ENCODE data around the gene GSTT4. TPM values are rescaled to one million over a fixed set of nuclear protein-coding genes. Genes with fewer than 3 reads are reported as not detected.

The GSTT4 gene
- not detected in 2 replicates for polyA plus RNA-seq (2013)

DNA sequence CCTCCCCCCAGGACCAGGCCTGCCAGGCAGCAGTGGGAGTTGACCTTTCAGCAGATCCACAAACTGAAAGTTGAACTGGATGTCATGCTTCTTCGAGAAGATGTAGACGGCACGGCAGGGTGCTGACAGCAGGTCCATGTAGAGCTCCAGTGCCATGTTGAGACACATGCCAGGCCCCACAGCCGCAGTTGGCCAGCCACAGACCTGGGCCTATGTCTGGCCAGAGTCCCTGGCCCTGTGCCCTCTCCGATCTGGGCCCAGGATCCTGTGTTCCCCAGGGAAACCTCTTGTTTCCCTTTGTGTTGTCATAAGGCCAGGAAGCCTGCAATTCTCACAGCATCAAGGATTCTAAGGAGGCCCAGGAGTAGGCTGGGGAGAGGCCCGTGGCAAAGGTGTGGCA lies at the start of gene GSTT4:
Gene GSTT4 (minus strand): TSS at position 253 of the 400 bp plus-strand sequence. CDS start 97 bp downstream, at position 156.
- Histone ChIP-seq H3K4ac (ENCODE audit: low read depth, low read length) (no peak within 1 kb of the TSS), H3K79me1 (ENCODE audit: low read length) (no peaks in the 10 kb centered on the region), H3K23ac (ENCODE audit: low read length) (no peak within 1 kb of the TSS), H3K9me3 (ENCODE audit: insufficient read depth, low read depth, low read length) (peaks cover 13% of the 10 kb centered on the region), H3K4me3 (ENCODE audit: low read depth, low read length) (peak within 1 kb of the TSS; percentile 43), H2BK5ac (ENCODE audit: low read depth, low read length, poor library complexity) (no peak within 1 kb of the TSS), H4K12ac (ENCODE audit: low read depth, low read length) (no peak within 1 kb of the TSS), H3K18ac (ENCODE audit: low read length) (no peak within 1 kb of the TSS), H3K4me2 (ENCODE audit: low read length) (no peak within 1 kb of the TSS), H3K36me3 (ENCODE audit: control insufficient read depth in 1 of 2, insufficient read depth in 2 of 2, low read length in 2 of 2) (no peaks in the 10 kb centered on the region), H2BK120ac (ENCODE audit: insufficient read depth, low read length, poor library complexity) (no peak within 1 kb of the TSS), H2AFZ (ENCODE audit: insufficient read depth, low read length, poor library complexity) (no peak within 1 kb of the TSS), H3K27me3 (ENCODE audit: insufficient read depth, low read length) (no peaks in the 10 kb centered on the region), H3K14ac (ENCODE audit: low read length) (no peak within 1 kb of the TSS), H3K27ac (ENCODE audit: low read depth, low read length) (no peak within 1 kb of the TSS), H3K9ac (ENCODE audit: low read length) (no peak within 1 kb of the TSS), H4K8ac (ENCODE audit: low read depth, low read length) (no peak within 1 kb of the TSS), H2AK5ac (ENCODE audit: low read length) (peak within 1 kb of the TSS; percentile 21), H2BK12ac (ENCODE audit: low read length) (no peak within 1 kb of the TSS), H4K91ac (ENCODE audit: low read depth, low read length) (no peak within 1 kb of the TSS), H3K4me1 (ENCODE audit: control insufficient read depth in 1 of 2, insufficient read depth in 2 of 2, low read length in 2 of 2) (peaks cover 3% of the 10 kb centered on the region in 2 experiments), H3K79me2 (ENCODE audit: control insufficient read depth, insufficient read depth, low read length, poor library complexity) (no peaks in the 10 kb centered on the region)
- no peak for DNase-seq
- no CpG with 5 or more reads among the region's 6 CpGs for WGBS (ENCODE audit: extremely low coverage, insufficient coverage, insufficient read length)

DNA sequence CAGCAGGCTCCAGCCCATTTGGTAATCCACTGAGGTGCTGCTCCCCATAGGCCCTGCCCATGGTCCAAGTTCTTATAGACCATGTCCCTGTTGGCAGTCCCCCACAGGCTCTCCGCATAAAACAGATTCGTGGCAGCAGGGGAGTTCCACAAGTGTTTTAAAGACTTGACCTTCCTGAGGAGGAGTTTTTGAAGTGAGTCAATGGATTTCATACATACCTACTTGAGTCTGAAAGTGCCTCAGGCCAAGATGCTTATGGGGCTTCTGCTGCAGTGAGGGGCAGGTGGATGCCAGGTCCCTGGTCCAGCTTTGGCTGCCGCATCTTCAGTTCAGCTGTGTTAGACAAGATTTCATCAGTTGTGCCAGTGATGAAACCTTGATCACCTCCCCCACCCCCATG lies 49.1 kb upstream of the GSTT4 start:
- Histone ChIP-seq H3K79me2 (ENCODE audit: control insufficient read depth, insufficient read depth, low read length, poor library complexity) (no peaks in the 10 kb centered on the region), H3K79me1 (ENCODE audit: low read length) (no peaks in the 10 kb centered on the region), H3K9me3 (ENCODE audit: insufficient read depth, low read depth, low read length) (no peaks in the 10 kb centered on the region), H3K9ac (ENCODE audit: low read length) (no peak overlapping the region), H3K36me3 (ENCODE audit: control insufficient read depth in 1 of 2, insufficient read depth in 2 of 2, low read length in 2 of 2) (peaks cover 47 to 59% of the 10 kb centered on the region in 2 experiments), H2BK120ac (ENCODE audit: insufficient read depth, low read length, poor library complexity) (no peak overlapping the region), H2AK5ac (ENCODE audit: low read length) (no peak overlapping the region), H4K8ac (ENCODE audit: low read depth, low read length) (no peak overlapping the region), H2AFZ (ENCODE audit: insufficient read depth, low read length, poor library complexity) (no peak overlapping the region), H3K4me2 (ENCODE audit: low read length) (no peak overlapping the region), H4K91ac (ENCODE audit: low read depth, low read length) (no peak overlapping the region), H3K14ac (ENCODE audit: low read length) (no peak overlapping the region), H4K12ac (ENCODE audit: low read depth, low read length) (no peak overlapping the region), H3K4ac (ENCODE audit: low read depth, low read length) (no peak overlapping the region), H3K27me3 (ENCODE audit: insufficient read depth, low read length) (no peaks in the 10 kb centered on the region), H3K23ac (ENCODE audit: low read length) (no peak overlapping the region), H3K4me3 (ENCODE audit: low read depth, low read length) (no peak overlapping the region), H2BK5ac (ENCODE audit: low read depth, low read length, poor library complexity) (no peak overlapping the region), H3K4me1 (ENCODE audit: control insufficient read depth in 1 of 2, insufficient read depth in 2 of 2, low read length in 2 of 2) (peaks cover 5 to 8% of the 10 kb centered on the region in 2 experiments), H3K27ac (ENCODE audit: low read depth, low read length) (no peak overlapping the region), H2BK12ac (ENCODE audit: low read length) (no peak overlapping the region), H3K18ac (ENCODE audit: low read length) (no peak overlapping the region)
- peak; percentile 79 to 94 for DNase-seq
- WGBS (ENCODE audit: extremely low coverage, insufficient coverage, insufficient read length) = no CpG with 5 or more reads among the region's 3 CpGs

GRCh38 chr22:24053481-24054226 lies 48.4 kb upstream of the GSTT4 start:
- H3K23ac ChIP-seq (ENCODE audit: low read length) = no peak overlapping the region
- H3K79me2 ChIP-seq (ENCODE audit: control insufficient read depth, insufficient read depth, low read length, poor library complexity) = no peaks in the 10 kb centered on the region
- H2BK12ac ChIP-seq (ENCODE audit: low read length) = no peak overlapping the region
- DNase-seq = peak; percentile 63 to 65
- H3K4me2 ChIP-seq (ENCODE audit: low read length) = no peak overlapping the region
- H2BK5ac ChIP-seq (ENCODE audit: low read depth, low read length, poor library complexity) = no peak overlapping the region
- H3K14ac ChIP-seq (ENCODE audit: low read length) = no peak overlapping the region
- H2BK120ac ChIP-seq (ENCODE audit: insufficient read depth, low read length, poor library complexity) = no peak overlapping the region
- no peak overlapping the region for H2AK5ac ChIP-seq (ENCODE audit: low read length)
- no peak overlapping the region for H4K91ac ChIP-seq (ENCODE audit: low read depth, low read length)
- no peak overlapping the region for H4K8ac ChIP-seq (ENCODE audit: low read depth, low read length)
- no peak overlapping the region for H3K27ac ChIP-seq (ENCODE audit: low read depth, low read length)
- no peaks in the 10 kb centered on the region for H3K9me3 ChIP-seq (ENCODE audit: insufficient read depth, low read depth, low read length)
- H2AFZ ChIP-seq (ENCODE audit: insufficient read depth, low read length, poor library complexity) = no peak overlapping the region
- no peak overlapping the region for H4K12ac ChIP-seq (ENCODE audit: low read depth, low read length)
- no peaks in the 10 kb centered on the region for H3K27me3 ChIP-seq (ENCODE audit: insufficient read depth, low read length)
- H3K79me1 ChIP-seq (ENCODE audit: low read length) = no peaks in the 10 kb centered on the region
- no peak overlapping the region for H3K4ac ChIP-seq (ENCODE audit: low read depth, low read length)
- peaks cover 5 to 8% of the 10 kb centered on the region in 2 experiments for H3K4me1 ChIP-seq (ENCODE audit: control insufficient read depth in 1 of 2, insufficient read depth in 2 of 2, low read length in 2 of 2)
- peaks cover 48 to 57% of the 10 kb centered on the region in 2 experiments for H3K36me3 ChIP-seq (ENCODE audit: control insufficient read depth in 1 of 2, insufficient read depth in 2 of 2, low read length in 2 of 2)
- no peak overlapping the region for H3K18ac ChIP-seq (ENCODE audit: low read length)
- H3K4me3 ChIP-seq (ENCODE audit: low read depth, low read length) = no peak overlapping the region
- no peak overlapping the region for H3K9ac ChIP-seq (ENCODE audit: low read length)
- WGBS (ENCODE audit: extremely low coverage, insufficient coverage, insufficient read length) = no CpG with 5 or more reads among the region's 10 CpGs

DNA sequence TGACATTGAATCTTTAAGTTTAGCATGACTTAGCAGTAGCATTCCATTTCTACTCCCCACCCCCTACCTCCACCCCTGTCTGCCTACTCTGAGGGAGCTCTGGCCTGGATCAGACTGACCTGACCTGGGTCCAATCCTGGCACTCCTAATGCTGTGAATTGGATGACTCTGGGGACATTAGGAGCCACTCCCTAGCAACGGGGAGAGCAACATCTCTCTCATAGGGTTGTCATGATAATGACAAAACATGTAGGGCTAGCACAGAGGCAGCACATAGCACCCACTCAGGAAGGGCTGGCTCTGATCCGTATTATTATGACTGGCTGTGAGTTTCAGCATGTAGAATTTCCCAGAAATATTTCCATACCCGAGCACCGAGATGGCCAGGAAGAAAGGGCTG lies 46.3 kb upstream of the GSTT4 start:
- H4K12ac ChIP-seq (ENCODE audit: low read depth, low read length) = no peak overlapping the region
- no peaks in the 10 kb centered on the region for H3K79me1 ChIP-seq (ENCODE audit: low read length)
- H3K4ac ChIP-seq (ENCODE audit: low read depth, low read length) = no peak overlapping the region
- no peak overlapping the region for H4K91ac ChIP-seq (ENCODE audit: low read depth, low read length)
- no peak overlapping the region for H3K9ac ChIP-seq (ENCODE audit: low read length)
- H4K8ac ChIP-seq (ENCODE audit: low read depth, low read length) = no peak overlapping the region
- H3K27ac ChIP-seq (ENCODE audit: low read depth, low read length) = no peak overlapping the region
- H3K18ac ChIP-seq (ENCODE audit: low read length) = no peak overlapping the region
- H2BK12ac ChIP-seq (ENCODE audit: low read length) = no peak overlapping the region
- H3K36me3 ChIP-seq (ENCODE audit: control insufficient read depth in 1 of 2, insufficient read depth in 2 of 2, low read length in 2 of 2) = peaks cover 38 to 49% of the 10 kb centered on the region in 2 experiments
- no peak overlapping the region for H2BK120ac ChIP-seq (ENCODE audit: insufficient read depth, low read length, poor library complexity)
- H3K79me2 ChIP-seq (ENCODE audit: control insufficient read depth, insufficient read depth, low read length, poor library complexity) = no peaks in the 10 kb centered on the region
- peaks cover 5 to 8% of the 10 kb centered on the region in 2 experiments for H3K4me1 ChIP-seq (ENCODE audit: control insufficient read depth in 1 of 2, insufficient read depth in 2 of 2, low read length in 2 of 2)
- no peak overlapping the region for H2AFZ ChIP-seq (ENCODE audit: insufficient read depth, low read length, poor library complexity)
- peak in 1 of 2 donors; percentile 1 for DNase-seq
- no peak overlapping the region for H3K23ac ChIP-seq (ENCODE audit: low read length)
- H3K4me2 ChIP-seq (ENCODE audit: low read length) = no peak overlapping the region
- no peak overlapping the region for H2AK5ac ChIP-seq (ENCODE audit: low read length)
- no peak overlapping the region for H3K14ac ChIP-seq (ENCODE audit: low read length)
- no peak overlapping the region for H2BK5ac ChIP-seq (ENCODE audit: low read depth, low read length, poor library complexity)
- H3K27me3 ChIP-seq (ENCODE audit: insufficient read depth, low read length) = no peaks in the 10 kb centered on the region
- H3K4me3 ChIP-seq (ENCODE audit: low read depth, low read length) = no peak overlapping the region
- no peaks in the 10 kb centered on the region for H3K9me3 ChIP-seq (ENCODE audit: insufficient read depth, low read depth, low read length)
- no CpG with 5 or more reads among the region's 4 CpGs for WGBS (ENCODE audit: extremely low coverage, insufficient coverage, insufficient read length)
